Trophoblast cell (in vitro differentiated cells and primary cell): ENCODE data around the gene FALEC.

Experiments
- DNase-seq, 2 donors: peaks; one replicate each; pipeline ENCODE4 v3.0.0-alpha.2; 2016
- H2AFZ ChIP-seq: 2 replicates; pipeline ENCODE4 v1.6.1; 2013; ENCODE audit warnings: low read length, moderate library complexity, mild to moderate bottlenecking; ENCODE audit not compliant: insufficient read depth, poor library complexity
- H2AK5ac ChIP-seq: 2 replicates; pipeline ENCODE4 v1.6.1; 2013; ENCODE audit warnings: mild to moderate bottlenecking, low read length
- H2BK120ac ChIP-seq: 2 replicates; pipeline ENCODE4 v1.6.1; 2013; ENCODE audit warnings: low read length, mild to moderate bottlenecking, moderate library complexity; ENCODE audit not compliant: insufficient read depth, poor library complexity
- H2BK12ac ChIP-seq: 2 replicates; pipeline ENCODE4 v1.6.1; 2013; ENCODE audit warnings: mild to moderate bottlenecking, low read length, moderate library complexity
- H2BK5ac ChIP-seq: 2 replicates; pipeline ENCODE4 v1.6.1; 2013; ENCODE audit warnings: low read length, low read depth, moderate library complexity, mild to moderate bottlenecking; ENCODE audit not compliant: poor library complexity
- H3K14ac ChIP-seq: 2 replicates; pipeline ENCODE4 v1.6.1; 2013; ENCODE audit warnings: mild to moderate bottlenecking, low read length
- H3K18ac ChIP-seq: 2 replicates; pipeline ENCODE4 v1.6.1; 2013; ENCODE audit warnings: mild to moderate bottlenecking, low read length
- H3K23ac ChIP-seq: 2 replicates; pipeline ENCODE4 v1.6.1; 2013; ENCODE audit warnings: low read length
- H3K27ac ChIP-seq: 2 replicates; pipeline ENCODE4 v1.5.1; 2013; ENCODE audit warnings: low read depth, mild to moderate bottlenecking, inconsistent platforms, low read length, moderate library complexity
- H3K27me3 ChIP-seq: 2 replicates; pipeline ENCODE4 v1.6.1; 2013; ENCODE audit warnings: inconsistent platforms, mild to moderate bottlenecking, low read length, moderate library complexity; ENCODE audit not compliant: insufficient read depth
- H3K36me3 ChIP-seq, 2 experiments: 1 replicate in 1 of 2; 2 replicates in 1 of 2; pipeline ENCODE4 v1.6.1; 2013; ENCODE audit warnings: low read length in 2 of 2, mild to moderate bottlenecking in 2 of 2, moderate library complexity in 1 of 2; ENCODE audit not compliant: insufficient read depth in 2 of 2, control insufficient read depth in 1 of 2
- H3K4ac ChIP-seq: 2 replicates; pipeline ENCODE4 v1.6.1; 2013; ENCODE audit warnings: low read depth, mild to moderate bottlenecking, low read length, moderate library complexity
- H3K4me1 ChIP-seq, 2 experiments: 1 replicate in 1 of 2; 2 replicates in 1 of 2; pipeline ENCODE4 v1.6.1; 2013; ENCODE audit warnings: low read length in 2 of 2, mild to moderate bottlenecking in 2 of 2, moderate library complexity in 1 of 2; ENCODE audit not compliant: insufficient read depth in 2 of 2, control insufficient read depth in 1 of 2
- H3K4me2 ChIP-seq: 2 replicates; pipeline ENCODE4 v1.6.1; 2013; ENCODE audit warnings: inconsistent platforms, mild to moderate bottlenecking, low read length, moderate library complexity
- H3K4me3 ChIP-seq: 2 replicates; pipeline ENCODE4 v1.5.1; 2013; ENCODE audit warnings: mild to moderate bottlenecking, low read depth, low read length, inconsistent platforms
- H3K79me1 ChIP-seq: one replicate; pipeline ENCODE4 v1.6.1; 2013; ENCODE audit warnings: low read length
- H3K79me2 ChIP-seq: 2 replicates; pipeline ENCODE4 v1.6.1; 2013; ENCODE audit warnings: low read length, mild to moderate bottlenecking; ENCODE audit not compliant: control insufficient read depth, insufficient read depth, poor library complexity
- H3K9ac ChIP-seq: 2 replicates; pipeline ENCODE4 v1.6.1; 2013; ENCODE audit warnings: mild to moderate bottlenecking, low read length
- H3K9me3 ChIP-seq: 2 replicates; pipeline ENCODE4 v1.6.1; 2013; ENCODE audit warnings: low read depth, mild to moderate bottlenecking, control low read depth, inconsistent platforms, low read length; ENCODE audit not compliant: insufficient read depth
- H4K12ac ChIP-seq: 2 replicates; pipeline ENCODE4 v1.6.1; 2013; ENCODE audit warnings: low read depth, mild to moderate bottlenecking, low read length, moderate library complexity
- H4K8ac ChIP-seq: 2 replicates; pipeline ENCODE4 v1.6.1; 2013; ENCODE audit warnings: low read depth, mild to moderate bottlenecking, low read length, moderate library complexity
- H4K91ac ChIP-seq: one replicate; pipeline ENCODE4 v1.6.1; 2013; ENCODE audit warnings: low read depth, mild to moderate bottlenecking, low read length, moderate library complexity
- WGBS: extraction: QIAGEN DNeasy Blood & Tissue Kit; methylation state at CpG from one replicate; pipeline ENCODE4 v1.1.7; 2013; ENCODE audit warnings: missing lambda C conversion rate; ENCODE audit not compliant: insufficient read length, insufficient coverage; ENCODE audit errors: extremely low coverage; 5-methylcytosine and 5-hydroxymethylcytosine counted together

FALEC gene

GRCh38 chr1:150555198-150555970 lies 39.8 kb downstream of the FALEC start:
- H2AFZ ChIP-seq = no peak overlapping the region
- no peak overlapping the region for H2AK5ac ChIP-seq
- no peak overlapping the region for H3K14ac ChIP-seq
- no peak overlapping the region for H4K8ac ChIP-seq
- no peaks in the 10 kb centered on the region for H3K79me2 ChIP-seq
- H4K91ac ChIP-seq = no peak overlapping the region
- H3K9ac ChIP-seq = peak overlapping the region; percentile 67
- H2BK120ac ChIP-seq = no peak overlapping the region
- H3K4me1 ChIP-seq = peaks cover 40 to 41% of the 10 kb centered on the region in 2 experiments
- H3K27me3 ChIP-seq = no peaks in the 10 kb centered on the region
- DNase-seq = no peak
- no peak overlapping the region for H4K12ac ChIP-seq
- H2BK12ac ChIP-seq = no peak overlapping the region
- no peak overlapping the region for H3K18ac ChIP-seq
- peaks cover 24% of the 10 kb centered on the region for H3K79me1 ChIP-seq
- peak overlapping the region; percentile 99 for H3K23ac ChIP-seq
- H3K4ac ChIP-seq = no peak overlapping the region
- no peak overlapping the region for H2BK5ac ChIP-seq
- H3K36me3 ChIP-seq = peaks cover 25 to 29% of the 10 kb centered on the region in 2 experiments
- peak overlapping the region; percentile 64 for H3K4me3 ChIP-seq
- no CpG with 5 or more reads among the region's 19 CpGs for WGBS
- no peak overlapping the region for H3K4me2 ChIP-seq
- H3K9me3 ChIP-seq = peaks cover 3% of the 10 kb centered on the region
- H3K27ac ChIP-seq = no peak overlapping the region

DNA sequence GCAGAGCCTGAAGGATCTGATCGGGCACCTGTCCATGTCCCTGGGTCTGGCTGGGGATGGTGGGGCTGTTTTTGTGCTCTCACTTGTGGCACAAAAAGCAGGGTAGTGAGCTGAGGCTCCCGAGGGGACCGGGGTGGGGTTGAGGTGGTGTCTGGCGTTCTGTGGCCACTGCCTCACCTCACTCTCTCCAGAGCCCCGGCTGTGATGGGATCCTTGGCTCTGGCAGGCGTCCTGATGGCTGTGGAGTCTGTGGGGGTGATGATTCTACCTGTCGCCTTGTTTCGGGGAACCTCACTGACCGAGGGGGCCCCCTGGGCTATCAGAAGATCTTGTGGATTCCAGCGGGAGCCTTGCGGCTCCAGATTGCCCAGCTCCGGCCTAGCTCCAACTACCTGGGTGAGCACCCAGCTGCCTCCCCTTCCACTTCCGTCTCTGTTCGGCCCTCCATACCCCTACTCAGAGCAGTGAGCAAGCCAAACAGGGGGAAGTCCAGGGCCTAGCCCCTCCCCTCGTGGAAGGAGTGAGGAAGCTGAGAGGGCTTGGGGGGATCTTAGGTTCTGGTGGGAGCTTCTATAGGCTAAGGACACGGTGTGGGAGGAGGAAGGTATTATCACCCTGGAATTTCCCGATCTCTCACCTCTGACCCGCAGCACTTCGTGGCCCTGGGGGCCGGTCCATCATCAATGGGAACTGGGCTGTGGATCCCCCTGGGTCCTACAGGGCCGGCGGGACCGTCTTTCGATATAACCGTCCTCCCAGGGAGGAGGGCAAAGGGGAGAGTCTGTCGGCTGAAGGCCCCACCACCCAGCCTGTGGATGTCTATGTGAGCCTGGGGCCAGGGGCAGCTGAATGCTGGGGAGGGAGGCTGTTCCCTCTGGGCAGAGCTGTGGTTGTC lies 40.7 kb downstream of the FALEC start:
- no peak overlapping the region for H4K8ac ChIP-seq
- no peak overlapping the region for H2AFZ ChIP-seq
- no peak overlapping the region for H2BK5ac ChIP-seq
- no peaks in the 10 kb centered on the region for H3K27me3 ChIP-seq
- peak overlapping the region; percentile 64 for H3K4me3 ChIP-seq
- no peak overlapping the region for H2BK12ac ChIP-seq
- H4K12ac ChIP-seq = no peak overlapping the region
- no peak overlapping the region for H3K4me2 ChIP-seq
- no peak overlapping the region for H3K14ac ChIP-seq
- H4K91ac ChIP-seq = no peak overlapping the region
- peaks cover 31 to 35% of the 10 kb centered on the region in 2 experiments for H3K4me1 ChIP-seq
- no peak overlapping the region for H2BK120ac ChIP-seq
- H3K9ac ChIP-seq = no peak overlapping the region
- H3K9me3 ChIP-seq = peaks cover 3% of the 10 kb centered on the region
- H2AK5ac ChIP-seq = no peak overlapping the region
- H3K4ac ChIP-seq = no peak overlapping the region
- no peak overlapping the region for H3K27ac ChIP-seq
- no peak for DNase-seq
- peaks cover 25 to 29% of the 10 kb centered on the region in 2 experiments for H3K36me3 ChIP-seq
- H3K23ac ChIP-seq = no peak overlapping the region
- H3K79me1 ChIP-seq = peaks cover 24% of the 10 kb centered on the region
- H3K79me2 ChIP-seq = peaks cover 2% of the 10 kb centered on the region
- H3K18ac ChIP-seq = no peak overlapping the region
- no CpG with 5 or more reads among the region's 26 CpGs for WGBS

- no peak overlapping the region for H3K9ac ChIP-seq
- peaks cover 23 to 29% of the 10 kb centered on the region in 2 experiments for H3K4me1 ChIP-seq
- H3K27ac ChIP-seq = no peak overlapping the region
- H4K12ac ChIP-seq = no peak overlapping the region
- H2BK5ac ChIP-seq = no peak overlapping the region
- H2AK5ac ChIP-seq = no peak overlapping the region
- no CpG with 5 or more reads among the region's 26 CpGs for WGBS
- no peak overlapping the region for H3K4me3 ChIP-seq
- H3K14ac ChIP-seq = no peak overlapping the region
- H3K27me3 ChIP-seq = no peaks in the 10 kb centered on the region
- no peak overlapping the region for H4K91ac ChIP-seq
- H4K8ac ChIP-seq = no peak overlapping the region
- DNase-seq = no peak
- no peak overlapping the region for H3K18ac ChIP-seq
- H3K79me2 ChIP-seq = peaks cover 6% of the 10 kb centered on the region
- H3K4ac ChIP-seq = no peak overlapping the region
- no peak overlapping the region for H2BK12ac ChIP-seq
- H3K9me3 ChIP-seq = peaks cover 3% of the 10 kb centered on the region
- no peak overlapping the region for H3K23ac ChIP-seq
- no peak overlapping the region for H2AFZ ChIP-seq
- H3K79me1 ChIP-seq = peaks cover 22% of the 10 kb centered on the region
- peaks cover 25 to 29% of the 10 kb centered on the region in 2 experiments for H3K36me3 ChIP-seq
- H3K4me2 ChIP-seq = no peak overlapping the region
- no peak overlapping the region for H2BK120ac ChIP-seq
Measured at GRCh38 chr1:150557065-150557600, 41.6 kb downstream of the FALEC start.

- Histone ChIP-seq H3K14ac (no peak overlapping the region), H3K18ac (no peak overlapping the region), H2BK12ac (no peak overlapping the region), H3K4me1 (peaks cover 26 to 30% of the 10 kb centered on the region in 2 experiments), H2AFZ (no peak overlapping the region), H4K8ac (no peak overlapping the region), H3K27me3 (no peaks in the 10 kb centered on the region), H2BK5ac (no peak overlapping the region), H3K4me2 (no peak overlapping the region), H3K23ac (no peak overlapping the region), H2AK5ac (no peak overlapping the region), H4K12ac (no peak overlapping the region), H3K27ac (no peak overlapping the region), H2BK120ac (no peak overlapping the region), H3K36me3 (peaks cover 25 to 29% of the 10 kb centered on the region in 2 experiments), H3K9me3 (peaks cover 3% of the 10 kb centered on the region), H3K4ac (no peak overlapping the region), H3K9ac (no peak overlapping the region), H4K91ac (no peak overlapping the region), H3K79me1 (peaks cover 28% of the 10 kb centered on the region), H3K4me3 (no peak overlapping the region), H3K79me2 (peaks cover 10% of the 10 kb centered on the region)
- no CpG with 5 or more reads among the region's 15 CpGs for WGBS
- peak in 1 of 2 donors; percentile 36 for DNase-seq
Measured at GRCh38 chr1:150557813-150558212, 42.3 kb downstream of the FALEC start.
